Stomach (tissue), 4 donors: ENCODE measurements around the gene MAP3K2.

Experiments used
- EP300 ChIP-seq: sonication (generic); formaldehyde crosslinking; IDR thresholded peaks from one replicate; pipeline ENCODE4 v1.6.1; 2017; ENCODE audit warnings: antibody characterized with exemption
- POLR2A ChIP-seq, 4 donors: fragments of 450-650 bp; IDR thresholded peaks; one replicate each; pipeline ENCODE4 v1.6.1; 2016; ENCODE audit warnings: antibody characterized with exemption in 4 of 4, control low read depth in 2 of 4, mild to moderate bottlenecking in 1 of 4, moderate library complexity in 1 of 4
- POLR2AphosphoS5 ChIP-seq, 3 donors: sonication (generic); formaldehyde crosslinking; IDR thresholded peaks; one replicate each; pipeline ENCODE4 v1.6.1; 2016; ENCODE audit warnings: antibody characterized with exemption in 3 of 3
- TF ChIP-seq, protein P1 (sequence below), 7 experiments: fragments of 450-650 bp in 4 of 7; fragments of 200-600 bp in 3 of 7; sonication (generic) in 3 of 7; IDR thresholded peaks; one replicate each; pipeline ENCODE4 v1.5.1; 2016 to 2019; ENCODE audit warnings: antibody characterized with exemption in 7 of 7, control low read depth in 2 of 7, mild to moderate bottlenecking in 1 of 7

DNA sequence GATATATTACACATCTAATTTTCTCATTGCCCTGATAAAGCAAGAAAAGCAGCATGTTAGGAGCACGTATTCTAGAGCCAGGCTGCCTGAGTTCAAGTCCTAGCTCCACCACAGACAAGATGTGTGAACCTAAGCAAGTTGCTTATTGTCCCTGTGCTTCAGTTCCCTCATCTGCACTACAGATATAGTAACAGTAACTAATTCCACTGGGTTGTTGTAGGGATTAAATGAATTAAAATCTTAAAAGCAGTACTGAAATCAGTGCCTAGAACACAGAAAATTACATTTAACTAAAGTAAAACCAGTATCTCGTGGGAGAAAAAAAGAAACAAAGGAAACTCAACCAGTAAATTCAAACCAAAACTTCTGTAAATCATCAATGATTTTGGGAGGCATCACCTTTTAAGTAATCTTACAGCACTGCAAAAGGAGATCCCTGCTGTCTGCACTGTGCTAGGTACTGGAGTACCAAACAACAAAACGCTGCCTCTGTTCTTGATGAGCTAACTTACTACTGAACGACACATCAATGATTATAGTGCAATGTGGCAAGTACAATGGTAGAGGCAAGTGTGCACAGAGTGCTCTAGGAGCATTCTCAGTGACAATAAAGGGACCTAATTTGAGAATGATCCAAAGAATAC is 7.9 kb downstream of the MAP3K2 start:
- TF ChIP-seq POLR2AphosphoS5 (IDR thresholded peaks at IDR 0.05), result no peak
- TF ChIP-seq POLR2A (IDR thresholded peaks at IDR 0.05), result no peak
- TF ChIP-seq, protein P1, sequence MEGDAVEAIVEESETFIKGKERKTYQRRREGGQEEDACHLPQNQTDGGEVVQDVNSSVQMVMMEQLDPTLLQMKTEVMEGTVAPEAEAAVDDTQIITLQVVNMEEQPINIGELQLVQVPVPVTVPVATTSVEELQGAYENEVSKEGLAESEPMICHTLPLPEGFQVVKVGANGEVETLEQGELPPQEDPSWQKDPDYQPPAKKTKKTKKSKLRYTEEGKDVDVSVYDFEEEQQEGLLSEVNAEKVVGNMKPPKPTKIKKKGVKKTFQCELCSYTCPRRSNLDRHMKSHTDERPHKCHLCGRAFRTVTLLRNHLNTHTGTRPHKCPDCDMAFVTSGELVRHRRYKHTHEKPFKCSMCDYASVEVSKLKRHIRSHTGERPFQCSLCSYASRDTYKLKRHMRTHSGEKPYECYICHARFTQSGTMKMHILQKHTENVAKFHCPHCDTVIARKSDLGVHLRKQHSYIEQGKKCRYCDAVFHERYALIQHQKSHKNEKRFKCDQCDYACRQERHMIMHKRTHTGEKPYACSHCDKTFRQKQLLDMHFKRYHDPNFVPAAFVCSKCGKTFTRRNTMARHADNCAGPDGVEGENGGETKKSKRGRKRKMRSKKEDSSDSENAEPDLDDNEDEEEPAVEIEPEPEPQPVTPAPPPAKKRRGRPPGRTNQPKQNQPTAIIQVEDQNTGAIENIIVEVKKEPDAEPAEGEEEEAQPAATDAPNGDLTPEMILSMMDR (IDR thresholded peaks at IDR 0.05), result no peak
- no peak for TF ChIP-seq EP300
